ENCODE results near the gene PTPRN2.

PTPRN2 gene

DNA sequence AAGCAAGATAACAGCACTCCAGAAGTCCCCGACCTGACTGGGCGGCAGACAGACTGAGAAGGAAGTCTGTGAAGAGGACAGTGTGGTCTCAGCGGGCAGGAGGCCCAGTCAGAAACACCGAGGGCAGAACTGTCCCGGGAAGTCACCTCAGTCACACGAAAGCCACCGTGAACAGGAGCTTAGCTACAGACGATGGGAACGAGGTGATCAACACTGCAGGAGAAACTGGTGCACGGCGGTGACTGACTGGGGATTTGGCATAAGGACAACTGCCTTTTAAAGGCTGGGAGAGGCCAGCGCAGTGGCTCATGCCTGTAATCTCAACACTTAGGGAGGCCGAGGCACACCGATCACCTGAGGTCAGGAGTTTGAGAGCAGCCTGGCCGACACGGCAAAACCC, 217.8 kb downstream of the PTPRN2 start:
- DNase-seq (ENCODE audit: low spot score): no peak
- H3K27ac ChIP-seq: no peak overlapping the region
- no peak for TF ChIP-seq CTCF (IDR thresholded peaks at IDR 0.05)
- no peak overlapping the region for H3K4me3 ChIP-seq

- Histone ChIP-seq H3K27ac (no peak overlapping the region), H3K4me3 (no peak overlapping the region)
- DNase-seq (ENCODE audit: low spot score): no peak
- no peak for TF ChIP-seq CTCF (IDR thresholded peaks at IDR 0.05)
Measured at GRCh38 chr7:158369290-158369689, 218.3 kb downstream of the PTPRN2 start.

DNA sequence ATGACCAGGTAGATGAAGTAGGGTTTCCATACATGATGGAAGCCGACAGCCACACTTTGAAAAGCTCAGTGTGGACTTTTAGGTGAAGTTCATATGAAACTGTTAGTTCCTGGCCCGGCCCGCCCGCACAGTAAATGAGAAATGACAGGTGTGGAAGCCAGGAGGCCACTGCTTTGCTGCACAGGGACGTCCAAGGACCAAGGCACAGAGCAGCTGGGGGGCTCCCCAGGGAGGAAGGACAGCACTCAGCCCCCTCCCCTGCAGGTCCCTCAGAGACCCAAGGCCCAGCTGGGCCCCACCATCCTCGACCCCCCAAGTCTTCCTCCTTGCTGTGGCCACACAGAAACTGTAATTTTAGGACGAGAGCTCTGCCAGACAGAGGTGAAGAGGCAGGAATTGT, 219.2 kb downstream of the PTPRN2 start:
- DNase-seq (ENCODE audit: low spot score): no peak
- Histone ChIP-seq H3K4me3 (no peak overlapping the region), H3K27ac (no peak overlapping the region)
- TF ChIP-seq CTCF (IDR thresholded peaks at IDR 0.05): no peak

DNA sequence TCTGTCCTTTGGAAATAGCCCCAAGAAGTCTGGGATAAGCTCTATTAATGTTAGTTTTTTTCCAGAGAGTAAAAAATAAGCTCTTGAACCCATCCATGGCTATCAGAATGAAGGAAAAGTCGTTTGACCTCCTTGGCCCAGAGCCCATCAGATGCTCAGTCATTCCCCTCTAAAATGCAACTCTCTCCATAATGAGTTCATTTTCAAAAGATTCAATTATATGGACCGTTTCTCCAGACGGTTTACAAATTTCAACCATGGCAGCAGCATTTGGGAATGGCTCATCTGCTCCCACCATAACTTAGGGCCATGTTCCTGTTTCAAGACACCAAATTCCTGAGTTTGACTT, 220.0 kb downstream of the PTPRN2 start:
- TF ChIP-seq CTCF (IDR thresholded peaks at IDR 0.05): no peak
- no peak for DNase-seq (ENCODE audit: low spot score)
- H3K27ac ChIP-seq: no peak overlapping the region
- H3K4me3 ChIP-seq: no peak overlapping the region

- Histone ChIP-seq H3K4me3 (no peak overlapping the region), H3K27ac (no peak overlapping the region)
- DNase-seq (ENCODE audit: low spot score): no peak
- TF ChIP-seq CTCF (IDR thresholded peaks at IDR 0.05): no peak
Measured at GRCh38 chr7:158366916-158367633, 220.5 kb downstream of the PTPRN2 start.

DNA sequence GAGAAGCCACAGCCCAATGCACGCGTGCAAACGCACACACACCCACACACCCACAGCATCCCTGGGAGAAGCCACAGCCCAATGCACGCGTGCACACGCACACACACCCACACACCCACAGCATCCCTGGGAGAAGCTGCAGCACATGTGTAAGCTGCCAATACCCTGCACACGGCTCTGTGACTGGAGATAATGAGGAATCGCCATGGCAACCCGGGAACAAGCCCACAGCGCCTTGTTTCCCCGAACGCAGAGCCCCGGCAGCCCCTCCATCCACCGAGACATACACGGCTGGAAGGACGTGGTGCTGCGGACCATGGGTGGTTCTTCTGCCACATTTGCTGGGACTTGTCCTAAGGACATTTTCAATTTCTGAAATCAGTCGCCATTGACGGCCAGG, 221.3 kb downstream of the PTPRN2 start:
- Histone ChIP-seq H3K4me3 (no peak overlapping the region), H3K27ac (no peak overlapping the region)
- TF ChIP-seq CTCF (IDR thresholded peaks at IDR 0.05): no peak
- DNase-seq (ENCODE audit: low spot score): no peak

- no peak for TF ChIP-seq CTCF (IDR thresholded peaks at IDR 0.05)
- no peak overlapping the region for H3K27ac ChIP-seq
- no peak overlapping the region for H3K4me3 ChIP-seq
- DNase-seq (ENCODE audit: low spot score): no peak
Measured at GRCh38 chr7:158365267-158365666, 222.4 kb downstream of the PTPRN2 start.
